HG02970 (cell line): ENCODE results near the gene ZNF385B.

ENCODE experiments used
- ATAC-seq: cut with Tn5 transposase; IDR thresholded peaks from one replicate; pipeline ENCODE4 v1.9.1; 2021; ENCODE audit warnings: mild to moderate bottlenecking, moderate library complexity, moderate number of reproducible peaks; ENCODE audit not compliant: unreplicated experiment, low FRiP score

ZNF385B gene

DNA sequence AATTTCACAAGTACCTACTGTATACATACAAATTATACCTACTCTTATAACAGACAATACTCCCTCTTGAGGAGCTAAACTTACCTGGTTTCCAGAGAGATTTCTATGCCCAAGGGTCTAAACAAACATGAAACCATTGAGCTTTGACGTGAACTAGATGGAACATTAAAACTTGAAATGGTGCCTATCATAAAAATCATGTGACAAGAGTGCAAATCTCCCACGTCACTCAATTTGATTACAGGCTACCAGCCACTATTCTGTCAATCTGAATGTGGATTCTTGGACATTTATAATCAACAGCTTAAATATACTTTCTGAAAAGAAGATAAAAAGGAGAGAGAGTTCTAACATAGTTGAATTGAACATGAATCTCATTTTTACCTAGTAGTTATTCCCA lies 299.7 kb downstream of the ZNF385B start:
- ATAC-seq = no peak

DNA sequence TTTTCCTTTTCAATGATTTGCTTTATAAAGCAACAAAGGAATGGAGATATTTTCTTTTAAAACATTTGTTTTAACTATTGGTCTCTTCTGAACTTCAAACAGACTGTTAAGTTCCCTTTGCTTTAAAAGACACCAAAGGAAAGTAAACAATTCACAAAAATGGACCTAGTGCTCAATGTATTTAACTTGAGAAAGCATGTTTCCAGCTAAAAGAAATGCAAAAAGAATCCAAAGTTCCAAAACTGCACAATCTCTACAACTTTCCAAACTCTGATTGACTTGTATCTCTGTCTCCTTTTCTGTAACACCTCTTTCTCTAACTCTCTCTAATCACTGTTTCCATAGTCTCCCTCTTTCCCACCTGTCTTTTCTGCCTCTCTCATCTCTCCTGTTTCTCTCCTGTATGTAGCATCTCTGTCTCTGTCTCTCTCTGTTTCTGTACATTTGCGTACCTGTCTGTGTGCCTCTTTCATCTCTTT lies 301.1 kb downstream of the ZNF385B start:
- no peak for ATAC-seq

GRCh38 chr2:179559108-179559806 lies 302.2 kb downstream of the ZNF385B start:
- no peak for ATAC-seq

GRCh38 chr2:179558010-179558934 lies 303.1 kb downstream of the ZNF385B start:
- ATAC-seq = no peak

DNA sequence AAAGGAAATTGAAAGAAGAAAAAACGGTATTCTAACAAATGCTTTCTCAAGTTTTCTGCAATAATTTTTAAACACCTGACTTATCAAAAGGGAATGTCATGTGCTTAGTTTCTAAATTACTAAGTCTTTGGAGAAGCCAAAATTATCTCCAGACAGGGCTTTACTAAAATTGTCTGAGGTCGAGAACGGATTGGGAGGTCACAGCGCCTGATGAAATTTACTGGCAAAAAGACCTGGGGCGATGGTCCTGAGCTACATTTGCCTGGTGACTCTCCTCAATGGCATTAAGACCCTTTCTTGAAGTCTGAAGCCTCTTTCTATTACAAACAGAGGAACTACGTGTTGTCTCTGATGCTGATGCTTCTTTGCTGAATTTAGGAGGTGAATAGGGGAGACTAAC lies 305.0 kb downstream of the ZNF385B start:
- ATAC-seq = no peak

- ATAC-seq = no peak
Measured at GRCh38 chr2:179555691-179556283, 305.6 kb downstream of the ZNF385B start.

DNA sequence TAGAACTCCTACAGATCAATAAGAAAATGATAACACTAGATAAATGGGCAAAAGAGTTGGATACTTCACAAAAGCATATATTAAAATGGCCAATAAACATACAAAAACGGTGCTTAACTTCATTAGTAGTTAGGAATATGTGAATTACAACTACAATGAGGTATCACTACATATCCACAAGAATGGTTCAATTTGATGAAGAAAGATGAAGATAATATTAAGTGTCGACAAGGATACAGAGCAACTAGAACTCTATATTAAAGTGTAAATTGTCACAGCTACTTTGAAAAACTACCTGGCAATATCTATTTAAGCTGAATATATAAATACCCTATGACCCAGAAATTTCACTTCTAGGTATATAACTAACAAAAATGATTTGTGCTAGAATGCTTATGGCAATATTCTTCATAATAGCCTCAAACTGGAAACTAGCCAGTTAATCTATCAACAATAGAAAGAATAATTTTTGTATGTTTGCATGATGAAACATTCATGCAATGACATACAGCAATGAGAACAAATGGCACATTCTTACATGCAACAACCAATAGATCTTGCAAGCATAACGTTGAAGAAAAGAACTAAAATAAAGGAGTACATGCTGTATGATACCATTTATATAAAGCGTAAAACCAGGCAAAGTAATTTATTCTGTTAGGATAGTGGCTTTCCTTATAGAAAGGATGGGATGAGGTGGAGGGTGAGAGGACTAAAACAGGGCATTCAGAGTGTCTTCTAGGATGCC lies 306.6 kb downstream of the ZNF385B start:
- ATAC-seq = no peak

- ATAC-seq = no peak
Measured at GRCh38 chr2:179553382-179553781, 308.0 kb downstream of the ZNF385B start.

DNA sequence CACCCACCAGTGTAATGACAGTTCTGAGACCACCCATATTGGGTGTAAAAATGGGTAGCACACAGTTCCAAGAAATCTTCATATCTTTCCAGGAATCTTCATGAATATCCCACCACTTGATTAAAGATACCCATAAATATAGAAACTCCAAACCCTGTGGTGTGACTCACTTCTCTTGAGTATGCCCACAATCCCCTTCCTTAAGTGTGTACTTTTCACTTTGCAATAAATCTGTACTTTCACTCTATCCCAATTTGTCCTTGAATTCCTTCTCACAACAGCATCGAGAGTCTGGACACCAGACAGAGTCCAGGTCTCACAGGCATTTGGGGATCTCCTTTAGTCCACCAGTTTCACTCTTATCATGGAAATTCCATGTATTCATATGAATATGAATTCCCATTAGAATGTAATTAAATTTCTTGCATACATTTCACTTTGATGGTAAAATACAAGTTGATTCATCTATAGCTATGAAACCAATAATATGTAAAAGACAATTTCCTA lies 309.8 kb downstream of the ZNF385B start:
- ATAC-seq = no peak

DNA sequence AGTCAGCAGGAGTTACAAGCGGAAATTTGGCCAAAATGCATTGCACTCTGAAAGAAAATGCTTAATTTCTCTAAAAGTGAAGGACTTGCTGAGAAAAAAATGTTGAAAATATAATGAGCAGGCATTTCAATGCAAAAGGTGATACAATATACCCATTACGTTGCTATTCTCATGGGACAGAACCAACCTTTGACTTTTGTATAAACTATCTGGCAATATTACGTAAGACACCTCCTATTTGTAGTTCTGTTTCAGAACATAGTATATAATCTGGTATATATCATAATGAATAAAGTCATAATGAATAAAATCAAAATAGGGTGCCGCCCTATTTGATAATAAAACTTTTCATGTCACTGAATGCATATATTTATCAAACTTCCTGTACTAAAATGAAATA lies 310.6 kb downstream of the ZNF385B start:
- no peak for ATAC-seq

GRCh38 chr2:179550214-179550613 lies 311.2 kb downstream of the ZNF385B start:
- ATAC-seq = no peak

DNA sequence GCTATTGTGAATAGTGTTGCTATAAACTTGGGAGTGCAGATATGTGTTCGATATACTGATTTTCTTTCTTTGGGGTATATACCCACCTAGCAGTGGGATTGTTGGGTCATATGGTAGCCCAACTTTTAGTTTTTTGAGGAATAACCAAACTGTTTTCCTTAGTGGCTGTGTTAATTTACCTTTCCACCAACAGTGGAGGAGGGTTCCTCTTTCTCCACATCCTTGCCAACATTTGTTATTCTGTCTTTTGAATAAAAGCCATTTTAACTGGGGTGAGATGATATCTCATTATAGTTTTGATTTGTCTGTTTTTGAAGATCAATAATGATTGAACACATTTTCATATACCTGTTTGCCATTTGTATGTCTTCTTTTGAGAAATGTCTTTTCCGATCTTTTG lies 314.8 kb downstream of the ZNF385B start:
- ATAC-seq = no peak

- no peak for ATAC-seq
Measured at GRCh38 chr2:179545024-179545423, 316.4 kb downstream of the ZNF385B start.

- no peak for ATAC-seq
Measured at GRCh38 chr2:179543361-179543901, 318.0 kb downstream of the ZNF385B start.

- no peak for ATAC-seq
Measured at GRCh38 chr2:179541586-179541985, 319.8 kb downstream of the ZNF385B start.

- no peak for ATAC-seq
Measured at GRCh38 chr2:179539124-179539511, 322.3 kb downstream of the ZNF385B start.

DNA sequence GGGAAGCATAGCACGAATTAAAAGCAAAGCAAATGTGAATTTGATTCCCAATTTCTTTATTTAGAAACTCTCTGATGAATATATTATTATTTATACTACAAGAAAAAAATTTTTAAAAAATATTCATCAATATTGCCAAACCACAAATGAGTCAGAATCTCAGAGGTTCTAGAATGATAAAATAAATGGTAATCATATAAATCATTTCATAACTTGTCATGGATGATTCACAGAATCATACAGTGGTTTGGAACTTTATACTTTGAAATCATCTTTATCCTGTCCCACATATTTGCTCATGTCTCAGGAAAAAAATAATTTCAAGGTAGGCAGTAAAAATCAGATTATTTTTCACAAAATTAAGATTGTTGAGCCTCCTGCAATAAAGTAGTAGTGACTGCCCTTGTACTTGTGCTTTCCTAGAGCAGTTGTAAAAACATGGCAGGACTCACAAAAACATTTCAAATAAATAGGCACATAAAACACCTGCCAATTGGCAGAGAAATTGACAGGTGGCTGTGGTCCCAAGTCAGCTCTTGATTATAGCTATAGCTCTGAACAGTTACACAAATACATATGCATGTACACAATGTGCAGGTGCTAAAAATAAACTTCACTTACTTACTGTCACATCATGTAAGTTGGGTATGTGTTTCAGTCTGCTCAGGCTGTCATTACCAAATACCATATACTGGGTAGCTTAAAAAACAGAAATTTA lies 322.8 kb downstream of the ZNF385B start:
- no peak for ATAC-seq

DNA sequence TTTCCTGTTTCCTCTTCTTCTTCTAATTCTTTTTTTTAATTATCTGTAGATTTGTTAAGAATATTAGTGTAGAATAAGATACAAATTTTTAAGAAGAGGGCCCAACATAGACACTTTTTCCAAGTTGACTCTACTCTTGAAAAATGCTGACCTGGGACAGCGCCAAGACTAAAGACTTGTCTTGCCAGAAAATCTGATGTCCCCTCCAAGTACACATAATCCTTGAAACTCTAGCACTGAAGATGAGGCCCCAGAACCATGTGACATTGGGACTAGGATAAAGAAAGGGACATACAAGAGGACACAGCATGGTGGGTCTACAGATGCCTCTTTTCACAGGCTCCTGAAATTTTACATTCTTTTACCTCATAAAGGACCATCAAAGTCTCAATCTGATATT lies 325.2 kb downstream of the ZNF385B start:
- ATAC-seq = no peak

GRCh38 chr2:179533875-179534274 lies 327.5 kb downstream of the ZNF385B start:
- no peak for ATAC-seq
